HG02970 (cell line): ENCODE measurements around the gene PAWR.
"Not testable (repeated sequence)": the region's sequence is repeated elsewhere in the genome, so short reads cannot be mapped to it uniquely, and the experiment has no call there.

Experiments used
- ATAC-seq: cut with Tn5 transposase; IDR thresholded peaks from one replicate; pipeline ENCODE4 v1.9.1; 2021; ENCODE audit warnings: mild to moderate bottlenecking, moderate library complexity, moderate number of reproducible peaks; ENCODE audit not compliant: unreplicated experiment, low FRiP score

Gene PAWR

GRCh38 chr12:79555028-79555925 lies 135.5 kb downstream of the PAWR start:
- ATAC-seq = no peak

- ATAC-seq = no peak
These were observed 136.7 kb downstream of the PAWR start for GRCh38 chr12:79553863-79554574.

GRCh38 chr12:79552192-79552591 lies 138.6 kb downstream of the PAWR start:
- no peak for ATAC-seq

GRCh38 chr12:79549531-79550271 lies 141.1 kb downstream of the PAWR start:
- no peak for ATAC-seq

- no peak for ATAC-seq
These were observed 142.2 kb downstream of the PAWR start for GRCh38 chr12:79548610-79548924.

GRCh38 chr12:79547735-79548609 lies 142.8 kb downstream of the PAWR start:
- ATAC-seq = no peak

- no peak for ATAC-seq
These were observed 143.6 kb downstream of the PAWR start for GRCh38 chr12:79547044-79547734.

- no peak for ATAC-seq
These were observed 144.2 kb downstream of the PAWR start for GRCh38 chr12:79546466-79547043.

- ATAC-seq = not testable (repeated sequence)
These were observed 146.3 kb downstream of the PAWR start for GRCh38 chr12:79544439-79544838.

- ATAC-seq = no peak
These were observed 153.1 kb downstream of the PAWR start for GRCh38 chr12:79537675-79538074.

GRCh38 chr12:79535751-79536150 lies 155.0 kb downstream of the PAWR start:
- no peak for ATAC-seq
